ENCODE data around the gene CLN6.
"Not testable (repeated sequence)": the region's sequence is repeated elsewhere in the genome, so short reads cannot be mapped to it uniquely, and the experiment has no call there.

CLN6 gene

DNA sequence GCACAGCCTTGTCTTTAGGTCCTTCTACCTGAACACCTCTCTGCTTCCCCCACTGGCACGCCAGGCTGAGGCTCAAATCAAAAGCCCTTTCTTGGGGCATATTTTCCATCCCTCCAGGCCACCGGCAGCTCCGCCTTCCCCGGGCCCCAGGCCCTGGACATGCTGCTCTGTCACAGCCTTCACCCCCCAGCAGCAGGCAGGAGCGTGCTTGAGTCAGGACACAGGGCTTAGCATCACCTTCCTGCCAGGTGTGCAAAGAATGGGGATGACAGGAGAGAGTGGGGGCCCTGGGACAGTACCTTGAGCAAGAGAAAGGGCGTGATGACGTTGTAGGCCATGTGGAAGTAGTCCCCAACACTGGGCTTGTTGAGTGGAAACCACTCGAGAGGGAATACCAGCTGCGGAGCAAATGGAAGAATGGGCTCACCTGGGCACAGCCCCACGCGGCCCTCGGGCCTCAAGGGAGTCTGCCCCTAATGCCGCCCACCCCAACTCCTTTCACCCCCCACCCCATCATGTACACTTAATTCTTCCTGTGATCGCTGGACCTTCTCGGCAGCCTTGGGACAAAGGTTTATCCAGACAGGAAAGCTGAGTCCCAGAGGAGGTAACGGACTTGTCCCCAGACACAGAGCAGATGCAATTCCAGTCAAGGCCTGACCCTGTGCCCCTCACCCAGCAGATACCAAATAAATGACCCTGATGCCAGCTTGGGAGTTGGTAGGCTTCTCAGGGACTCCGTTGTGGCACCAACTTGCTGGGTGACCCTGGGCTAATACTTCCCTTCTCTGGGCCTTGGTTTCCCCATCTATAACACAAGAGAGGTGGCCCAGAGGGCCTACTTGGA lies 15.3 kb downstream of the CLN6 start:
- Histone ChIP-seq H3K27me3 (no peaks in the 10 kb centered on the region), H3K4me3 (no peak overlapping the region), H3K27ac (no peak overlapping the region), H3K9me3 (no peaks in the 10 kb centered on the region), H3K4me1 (peaks cover 0 to 9% (median 4%) of the 10 kb centered on the region in 4 donors), H3K36me3 (no peaks in the 10 kb centered on the region)
- DNase-seq: peak in 1 of 2 donors; percentile 54
- TF ChIP-seq, protein P1, sequence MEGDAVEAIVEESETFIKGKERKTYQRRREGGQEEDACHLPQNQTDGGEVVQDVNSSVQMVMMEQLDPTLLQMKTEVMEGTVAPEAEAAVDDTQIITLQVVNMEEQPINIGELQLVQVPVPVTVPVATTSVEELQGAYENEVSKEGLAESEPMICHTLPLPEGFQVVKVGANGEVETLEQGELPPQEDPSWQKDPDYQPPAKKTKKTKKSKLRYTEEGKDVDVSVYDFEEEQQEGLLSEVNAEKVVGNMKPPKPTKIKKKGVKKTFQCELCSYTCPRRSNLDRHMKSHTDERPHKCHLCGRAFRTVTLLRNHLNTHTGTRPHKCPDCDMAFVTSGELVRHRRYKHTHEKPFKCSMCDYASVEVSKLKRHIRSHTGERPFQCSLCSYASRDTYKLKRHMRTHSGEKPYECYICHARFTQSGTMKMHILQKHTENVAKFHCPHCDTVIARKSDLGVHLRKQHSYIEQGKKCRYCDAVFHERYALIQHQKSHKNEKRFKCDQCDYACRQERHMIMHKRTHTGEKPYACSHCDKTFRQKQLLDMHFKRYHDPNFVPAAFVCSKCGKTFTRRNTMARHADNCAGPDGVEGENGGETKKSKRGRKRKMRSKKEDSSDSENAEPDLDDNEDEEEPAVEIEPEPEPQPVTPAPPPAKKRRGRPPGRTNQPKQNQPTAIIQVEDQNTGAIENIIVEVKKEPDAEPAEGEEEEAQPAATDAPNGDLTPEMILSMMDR (IDR thresholded peaks at IDR 0.05): no peak
- intact Hi-C loops (cut with DNase I; ENCODE audit: low total_unique reads): no loop called here

DNA sequence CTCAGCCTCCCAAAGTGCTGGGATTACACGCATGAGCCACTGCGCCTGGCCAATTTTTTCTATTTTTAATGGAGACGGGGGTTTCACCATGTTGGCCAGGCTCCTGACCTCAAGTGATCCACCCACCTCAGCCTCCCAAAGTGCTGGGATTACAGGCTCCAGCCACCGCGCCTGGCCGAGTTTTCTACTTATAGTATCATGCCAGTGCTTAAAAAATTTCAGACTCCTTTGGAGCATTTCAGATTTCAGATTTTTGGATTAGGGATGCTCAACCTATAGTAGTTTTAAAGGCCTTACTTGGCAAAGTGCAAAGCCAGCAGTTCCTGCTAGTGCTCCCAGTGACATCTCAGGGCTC lies 16.1 kb downstream of the CLN6 start:
- H3K27me3 ChIP-seq; H3K36me3 ChIP-seq; H3K4me3 ChIP-seq; H3K4me1 ChIP-seq; H3K27ac ChIP-seq; H3K9me3 ChIP-seq; intact Hi-C loops (cut with DNase I; ENCODE audit: low total_unique reads): not testable (repeated sequence)
- peak in 1 of 2 donors; percentile 50 for DNase-seq

DNA sequence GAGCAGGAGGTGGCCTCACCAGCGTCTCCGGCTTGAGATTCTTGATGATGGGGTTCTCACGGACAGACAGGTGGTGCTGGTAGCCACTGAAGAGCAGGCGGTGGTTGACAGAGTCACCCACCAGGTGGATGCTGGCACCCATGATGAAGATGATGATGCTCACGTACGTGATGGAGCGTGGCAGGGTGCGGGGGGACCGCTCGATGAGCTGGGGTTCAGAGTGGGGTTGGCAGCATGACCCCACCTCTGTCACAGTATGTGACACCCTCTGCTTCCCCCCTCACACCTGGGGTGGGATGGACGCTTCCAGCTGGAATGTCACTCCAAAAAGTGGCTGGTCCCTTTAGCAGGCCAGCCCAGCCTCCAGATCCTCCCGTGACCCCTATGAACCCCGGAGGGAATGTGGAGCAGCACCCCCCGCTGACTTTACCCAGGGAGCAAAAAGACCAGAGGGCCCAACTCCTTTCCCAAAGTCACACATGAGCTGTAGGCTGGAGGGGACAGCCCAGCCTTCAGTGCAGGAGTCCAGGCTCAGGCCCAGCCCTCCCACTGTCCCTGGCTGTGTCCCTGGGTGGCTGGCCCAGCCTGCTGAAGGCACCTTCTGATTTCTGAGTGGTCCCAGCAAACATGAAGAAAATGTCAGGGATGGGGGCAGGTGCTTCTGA lies 17.7 kb downstream of the CLN6 start:
- Histone ChIP-seq H3K9me3 (no peaks in the 10 kb centered on the region), H3K4me1 (peaks cover 0 to 9% (median 4%) of the 10 kb centered on the region in 4 donors), H3K27me3 (no peaks in the 10 kb centered on the region), H3K27ac (no peak overlapping the region), H3K4me3 (no peak overlapping the region), H3K36me3 (no peaks in the 10 kb centered on the region)
- TF ChIP-seq, protein P1 (IDR thresholded peaks at IDR 0.05): no peak
- intact Hi-C loops (cut with DNase I; ENCODE audit: low total_unique reads): no loop called here
- peak; percentile 19 to 52 for DNase-seq

DNA sequence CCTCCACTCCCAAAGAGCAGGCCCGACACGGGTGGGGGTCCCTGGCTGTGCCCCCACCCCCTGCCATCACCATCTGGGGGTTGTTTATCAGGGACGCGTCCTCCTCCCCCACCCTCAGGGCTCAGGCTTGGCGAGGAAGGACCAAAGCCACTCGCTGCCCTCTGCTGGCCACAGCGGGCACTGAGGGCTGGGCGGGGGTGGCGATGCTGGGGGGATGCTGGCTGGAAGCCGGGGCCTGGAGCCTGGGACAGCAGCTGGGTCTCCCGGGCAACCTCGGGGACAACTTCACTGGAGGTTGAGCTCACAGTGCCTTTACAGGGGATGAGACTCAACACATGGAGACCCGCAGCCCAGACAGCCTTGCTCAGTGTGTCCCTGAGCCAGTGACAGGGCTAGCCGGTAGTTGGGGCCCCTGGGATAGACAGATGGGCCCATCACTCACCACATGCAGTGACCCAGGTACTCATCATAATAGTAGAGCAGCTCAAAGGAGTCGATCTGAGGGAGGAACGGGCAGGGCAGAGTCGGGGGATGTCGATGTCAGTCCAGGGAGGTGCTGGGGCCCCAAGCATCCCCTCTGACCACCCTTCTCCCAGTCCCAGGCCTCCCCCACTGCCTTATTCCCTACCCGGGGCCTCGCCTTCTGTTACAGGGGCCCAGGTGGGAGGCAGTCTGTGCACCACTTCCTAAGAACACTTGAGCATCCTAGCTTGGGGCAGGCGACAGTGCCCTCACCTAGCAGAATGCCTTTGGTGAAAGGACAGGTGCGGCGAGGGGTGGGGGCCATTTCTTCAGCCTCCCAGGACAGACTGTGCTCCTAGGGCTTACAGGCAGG lies 18.5 kb downstream of the CLN6 start:
- Histone ChIP-seq H3K27me3 (no peaks in the 10 kb centered on the region), H3K27ac (no peak overlapping the region), H3K4me3 (peak overlapping the region in 1 of 2 donors; percentile 18), H3K9me3 (no peaks in the 10 kb centered on the region), H3K36me3 (no peaks in the 10 kb centered on the region), H3K4me1 (peaks cover 0 to 10% (median 4%) of the 10 kb centered on the region in 4 donors)
- intact Hi-C loops (cut with DNase I; ENCODE audit: low total_unique reads): no loop called here
- DNase-seq: peak; percentile 45 to 76
- TF ChIP-seq, protein P1 (IDR thresholded peaks at IDR 0.05): peak; percentile 77 to 90

DNA sequence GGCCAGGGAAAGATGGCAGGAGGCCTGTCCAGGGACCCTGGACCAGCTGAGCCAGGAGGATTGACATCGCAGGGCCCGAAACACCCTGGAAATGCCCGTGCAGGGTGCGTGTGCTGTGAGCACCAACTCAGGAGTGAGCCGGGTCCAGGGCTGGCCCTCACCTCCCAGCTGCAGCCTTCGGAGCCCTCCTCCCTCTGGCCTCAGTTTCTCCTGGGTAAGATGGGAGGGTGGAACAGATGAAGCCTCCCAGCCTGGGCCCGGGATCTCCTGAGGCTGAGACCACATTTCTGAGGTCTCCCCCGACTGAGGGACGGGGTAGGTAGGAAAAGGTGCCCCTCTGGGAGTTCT lies 19.1 kb downstream of the CLN6 start:
- intact Hi-C loops (cut with DNase I; ENCODE audit: low total_unique reads): no loop called here
- no peak overlapping the region for H3K27ac ChIP-seq

More for the DNA sequence above, 19.1 kb downstream of the CLN6 start:
- DNase-seq: peak; percentile 18 to 57
- TF ChIP-seq, protein P1 (IDR thresholded peaks at IDR 0.05): no peak
- H3K4me1 ChIP-seq: peaks cover 0 to 16% (median 5%) of the 10 kb centered on the region in 4 donors
- H3K27me3 ChIP-seq: no peaks in the 10 kb centered on the region
- H3K36me3 ChIP-seq: no peaks in the 10 kb centered on the region
- H3K9me3 ChIP-seq: no peaks in the 10 kb centered on the region
- peak overlapping the region in 1 of 2 donors; percentile 18 for H3K4me3 ChIP-seq

Data from tibial artery (tissue), 4 donors.